ENCODE measurements around the gene TSPAN13.

- TF ChIP-seq CTCF (IDR thresholded peaks at IDR 0.05; ENCODE audit: low read depth, low read length) (no peak), MAX (IDR thresholded peaks at IDR 0.05; ENCODE audit: low read depth, low read length) (no peak), POLR2A (IDR thresholded peaks at IDR 0.05; ENCODE audit: extremely low read depth, insufficient read length) (no peak), MYC (IDR thresholded peaks at IDR 0.05; ENCODE audit: low read depth, low read length) (no peak)
Observed at GRCh38 chr7:16744518-16745250, 8.9 kb upstream of the TSPAN13 start.

Measured in NB4 (cell line).